ENCODE results near the gene LBHD1. TPM values are rescaled to one million over a fixed set of nuclear protein-coding genes. Genes with fewer than 3 reads are reported as not detected.

Gene LBHD1
- total and polyA plus RNA-seq, 2 of the 13 experiments (the other 11 are each of a cell fraction or from before 2014, with no cell fraction given), result 3.2 to 3.7 TPM

DNA sequence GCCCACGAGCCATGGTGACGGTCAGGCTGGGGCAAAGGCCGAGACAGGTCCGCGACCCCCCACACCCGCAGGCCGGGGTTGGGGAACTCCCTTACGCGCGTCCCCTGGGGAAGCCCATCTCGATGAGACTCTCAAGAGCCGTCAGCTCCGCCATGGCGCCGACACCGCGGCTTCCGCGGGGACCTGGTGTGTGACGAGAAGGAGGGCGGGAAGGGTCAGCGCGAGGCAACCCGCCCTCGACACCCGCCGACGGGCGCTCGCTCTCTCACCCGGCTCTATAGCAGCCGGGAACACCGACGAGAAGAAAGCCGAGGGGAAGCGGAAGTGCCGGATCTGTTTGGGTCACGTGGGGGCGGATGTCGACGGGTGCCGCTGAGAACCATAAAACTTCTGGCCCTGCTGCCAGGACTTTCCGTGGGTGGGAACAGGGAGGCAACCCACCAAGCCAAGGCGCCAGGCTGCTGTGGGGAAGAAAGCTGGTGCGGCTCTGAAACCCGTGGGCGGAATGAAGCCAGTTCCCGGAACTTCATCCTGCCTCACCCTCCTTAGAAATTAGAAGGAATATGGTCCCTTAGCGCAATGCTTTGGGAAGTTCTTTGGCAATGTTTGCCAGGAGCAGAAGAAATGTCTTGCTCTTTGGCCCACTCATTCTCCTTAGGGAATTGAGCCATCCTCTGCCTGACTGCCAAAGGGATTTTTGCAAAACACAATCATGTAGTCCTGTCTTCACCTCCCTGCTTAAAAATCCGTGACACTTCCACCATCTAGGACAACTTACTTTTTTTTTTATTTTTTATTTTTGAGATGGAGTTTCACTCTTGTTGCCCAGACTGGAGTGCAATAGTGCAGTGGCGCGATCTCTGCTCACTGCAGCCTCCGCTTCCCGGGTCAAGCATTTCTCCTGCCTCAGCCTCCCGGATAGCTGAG lies 7.0 kb upstream of the LBHD1 start, which contains the start of gene UBXN1 (continued):
- TF ChIP-seq, protein P1, sequence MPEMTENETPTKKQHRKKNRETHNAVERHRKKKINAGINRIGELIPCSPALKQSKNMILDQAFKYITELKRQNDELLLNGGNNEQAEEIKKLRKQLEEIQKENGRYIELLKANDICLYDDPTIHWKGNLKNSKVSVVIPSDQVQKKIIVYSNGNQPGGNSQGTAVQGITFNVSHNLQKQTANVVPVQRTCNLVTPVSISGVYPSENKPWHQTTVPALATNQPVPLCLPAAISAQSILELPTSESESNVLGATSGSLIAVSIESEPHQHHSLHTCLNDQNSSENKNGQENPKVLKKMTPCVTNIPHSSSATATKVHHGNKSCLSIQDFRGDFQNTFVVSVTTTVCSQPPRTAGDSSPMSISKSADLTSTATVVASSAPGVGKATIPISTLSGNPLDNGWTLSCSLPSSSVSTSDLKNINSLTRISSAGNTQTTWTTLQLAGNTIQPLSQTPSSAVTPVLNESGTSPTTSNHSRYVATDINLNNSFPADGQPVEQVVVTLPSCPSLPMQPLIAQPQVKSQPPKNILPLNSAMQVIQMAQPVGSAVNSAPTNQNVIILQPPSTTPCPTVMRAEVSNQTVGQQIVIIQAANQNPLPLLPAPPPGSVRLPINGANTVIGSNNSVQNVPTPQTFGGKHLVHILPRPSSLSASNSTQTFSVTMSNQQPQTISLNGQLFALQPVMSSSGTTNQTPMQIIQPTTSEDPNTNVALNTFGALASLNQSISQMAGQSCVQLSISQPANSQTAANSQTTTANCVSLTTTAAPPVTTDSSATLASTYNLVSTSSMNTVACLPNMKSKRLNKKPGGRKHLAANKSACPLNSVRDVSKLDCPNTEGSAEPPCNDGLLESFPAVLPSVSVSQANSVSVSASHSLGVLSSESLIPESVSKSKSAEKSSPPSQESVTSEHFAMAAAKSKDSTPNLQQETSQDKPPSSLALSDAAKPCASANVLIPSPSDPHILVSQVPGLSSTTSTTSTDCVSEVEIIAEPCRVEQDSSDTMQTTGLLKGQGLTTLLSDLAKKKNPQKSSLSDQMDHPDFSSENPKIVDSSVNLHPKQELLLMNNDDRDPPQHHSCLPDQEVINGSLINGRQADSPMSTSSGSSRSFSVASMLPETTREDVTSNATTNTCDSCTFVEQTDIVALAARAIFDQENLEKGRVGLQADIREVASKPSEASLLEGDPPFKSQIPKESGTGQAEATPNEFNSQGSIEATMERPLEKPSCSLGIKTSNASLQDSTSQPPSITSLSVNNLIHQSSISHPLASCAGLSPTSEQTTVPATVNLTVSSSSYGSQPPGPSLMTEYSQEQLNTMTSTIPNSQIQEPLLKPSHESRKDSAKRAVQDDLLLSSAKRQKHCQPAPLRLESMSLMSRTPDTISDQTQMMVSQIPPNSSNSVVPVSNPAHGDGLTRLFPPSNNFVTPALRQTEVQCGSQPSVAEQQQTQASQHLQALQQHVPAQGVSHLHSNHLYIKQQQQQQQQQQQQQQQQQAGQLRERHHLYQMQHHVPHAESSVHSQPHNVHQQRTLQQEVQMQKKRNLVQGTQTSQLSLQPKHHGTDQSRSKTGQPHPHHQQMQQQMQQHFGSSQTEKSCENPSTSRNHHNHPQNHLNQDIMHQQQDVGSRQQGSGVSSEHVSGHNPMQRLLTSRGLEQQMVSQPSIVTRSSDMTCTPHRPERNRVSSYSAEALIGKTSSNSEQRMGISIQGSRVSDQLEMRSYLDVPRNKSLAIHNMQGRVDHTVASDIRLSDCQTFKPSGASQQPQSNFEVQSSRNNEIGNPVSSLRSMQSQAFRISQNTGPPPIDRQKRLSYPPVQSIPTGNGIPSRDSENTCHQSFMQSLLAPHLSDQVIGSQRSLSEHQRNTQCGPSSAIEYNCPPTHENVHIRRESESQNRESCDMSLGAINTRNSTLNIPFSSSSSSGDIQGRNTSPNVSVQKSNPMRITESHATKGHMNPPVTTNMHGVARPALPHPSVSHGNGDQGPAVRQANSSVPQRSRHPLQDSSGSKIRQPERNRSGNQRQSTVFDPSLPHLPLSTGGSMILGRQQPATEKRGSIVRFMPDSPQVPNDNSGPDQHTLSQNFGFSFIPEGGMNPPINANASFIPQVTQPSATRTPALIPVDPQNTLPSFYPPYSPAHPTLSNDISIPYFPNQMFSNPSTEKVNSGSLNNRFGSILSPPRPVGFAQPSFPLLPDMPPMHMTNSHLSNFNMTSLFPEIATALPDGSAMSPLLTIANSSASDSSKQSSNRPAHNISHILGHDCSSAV (CRISPR knock-in tag; IDR thresholded peaks at IDR 0.05; ENCODE audit: borderline replicate concordance), result no peak
- no peak for TF ChIP-seq ZNF562 (CRISPR knock-in tag; IDR thresholded peaks at IDR 0.05; ENCODE audit: borderline replicate concordance)
- TF ChIP-seq, protein P2, sequence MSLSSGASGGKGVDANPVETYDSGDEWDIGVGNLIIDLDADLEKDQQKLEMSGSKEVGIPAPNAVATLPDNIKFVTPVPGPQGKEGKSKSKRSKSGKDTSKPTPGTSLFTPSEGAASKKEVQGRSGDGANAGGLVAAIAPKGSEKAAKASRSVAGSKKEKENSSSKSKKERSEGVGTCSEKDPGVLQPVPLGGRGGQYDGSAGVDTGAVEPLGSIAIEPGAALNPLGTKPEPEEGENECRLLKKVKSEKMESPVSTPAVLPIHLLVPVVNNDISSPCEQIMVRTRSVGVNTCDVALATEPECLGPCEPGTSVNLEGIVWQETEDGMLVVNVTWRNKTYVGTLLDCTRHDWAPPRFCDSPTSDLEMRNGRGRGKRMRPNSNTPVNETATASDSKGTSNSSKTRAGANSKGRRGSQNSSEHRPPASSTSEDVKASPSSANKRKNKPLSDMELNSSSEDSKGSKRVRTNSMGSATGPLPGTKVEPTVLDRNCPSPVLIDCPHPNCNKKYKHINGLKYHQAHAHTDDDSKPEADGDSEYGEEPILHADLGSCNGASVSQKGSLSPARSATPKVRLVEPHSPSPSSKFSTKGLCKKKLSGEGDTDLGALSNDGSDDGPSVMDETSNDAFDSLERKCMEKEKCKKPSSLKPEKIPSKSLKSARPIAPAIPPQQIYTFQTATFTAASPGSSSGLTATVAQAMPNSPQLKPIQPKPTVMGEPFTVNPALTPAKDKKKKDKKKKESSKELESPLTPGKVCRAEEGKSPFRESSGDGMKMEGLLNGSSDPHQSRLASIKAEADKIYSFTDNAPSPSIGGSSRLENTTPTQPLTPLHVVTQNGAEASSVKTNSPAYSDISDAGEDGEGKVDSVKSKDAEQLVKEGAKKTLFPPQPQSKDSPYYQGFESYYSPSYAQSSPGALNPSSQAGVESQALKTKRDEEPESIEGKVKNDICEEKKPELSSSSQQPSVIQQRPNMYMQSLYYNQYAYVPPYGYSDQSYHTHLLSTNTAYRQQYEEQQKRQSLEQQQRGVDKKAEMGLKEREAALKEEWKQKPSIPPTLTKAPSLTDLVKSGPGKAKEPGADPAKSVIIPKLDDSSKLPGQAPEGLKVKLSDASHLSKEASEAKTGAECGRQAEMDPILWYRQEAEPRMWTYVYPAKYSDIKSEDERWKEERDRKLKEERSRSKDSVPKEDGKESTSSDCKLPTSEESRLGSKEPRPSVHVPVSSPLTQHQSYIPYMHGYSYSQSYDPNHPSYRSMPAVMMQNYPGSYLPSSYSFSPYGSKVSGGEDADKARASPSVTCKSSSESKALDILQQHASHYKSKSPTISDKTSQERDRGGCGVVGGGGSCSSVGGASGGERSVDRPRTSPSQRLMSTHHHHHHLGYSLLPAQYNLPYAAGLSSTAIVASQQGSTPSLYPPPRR (CRISPR knock-in tag; IDR thresholded peaks at IDR 0.05; ENCODE audit: borderline replicate concordance), result no peak
- peak; percentile 72 to 79 for TF ChIP-seq POLR2A (IDR thresholded peaks at IDR 0.05; ENCODE audit: insufficient read depth in 1 of 2, low read depth in 2 of 2, low read length in 2 of 2)
- TF ChIP-seq SP1 (IDR thresholded peaks at IDR 0.05), result no peak
- no peak; the same call in 1 of the 2 replicates for TF ChIP-seq SP1 (CRISPR knock-in tag; IDR thresholded peaks at IDR 0.05)
- TF ChIP-seq RNF2 (conservative IDR thresholded peaks at IDR 0.05; ENCODE audit: low read depth), result no peak
- no peak for TF ChIP-seq ADNP (CRISPR knock-in tag; IDR thresholded peaks at IDR 0.05)
- TF ChIP-seq, protein P3, sequence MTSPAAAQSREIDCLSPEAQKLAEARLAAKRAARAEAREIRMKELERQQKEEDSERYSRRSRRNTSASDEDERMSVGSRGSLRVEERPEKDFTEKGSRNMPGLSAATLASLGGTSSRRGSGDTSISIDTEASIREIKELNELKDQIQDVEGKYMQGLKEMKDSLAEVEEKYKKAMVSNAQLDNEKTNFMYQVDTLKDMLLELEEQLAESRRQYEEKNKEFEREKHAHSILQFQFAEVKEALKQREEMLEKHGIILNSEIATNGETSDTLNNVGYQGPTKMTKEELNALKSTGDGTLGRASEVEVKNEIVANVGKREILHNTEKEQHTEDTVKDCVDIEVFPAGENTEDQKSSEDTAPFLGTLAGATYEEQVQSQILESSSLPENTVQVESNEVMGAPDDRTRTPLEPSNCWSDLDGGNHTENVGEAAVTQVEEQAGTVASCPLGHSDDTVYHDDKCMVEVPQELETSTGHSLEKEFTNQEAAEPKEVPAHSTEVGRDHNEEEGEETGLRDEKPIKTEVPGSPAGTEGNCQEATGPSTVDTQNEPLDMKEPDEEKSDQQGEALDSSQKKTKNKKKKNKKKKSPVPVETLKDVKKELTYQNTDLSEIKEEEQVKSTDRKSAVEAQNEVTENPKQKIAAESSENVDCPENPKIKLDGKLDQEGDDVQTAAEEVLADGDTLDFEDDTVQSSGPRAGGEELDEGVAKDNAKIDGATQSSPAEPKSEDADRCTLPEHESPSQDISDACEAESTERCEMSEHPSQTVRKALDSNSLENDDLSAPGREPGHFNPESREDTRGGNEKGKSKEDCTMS (CRISPR knock-in tag; conservative IDR thresholded peaks at IDR 0.05), result no peak
- peak; percentile 81 for TF ChIP-seq CBX1 (IDR thresholded peaks at IDR 0.05; ENCODE audit: low read depth)
- peak; percentile 91 for TF ChIP-seq ASH2L (IDR thresholded peaks at IDR 0.05; ENCODE audit: insufficient read length, low read depth, low read length)
- peak; percentile 61; the same call in 1 of the 2 replicates for TF ChIP-seq ZNF746 (CRISPR knock-in tag; IDR thresholded peaks at IDR 0.05)
- no peak for TF ChIP-seq ZNF296 (CRISPR knock-in tag; conservative IDR thresholded peaks at IDR 0.05)

Measured in HepG2 (cell line).